Panc1 (cell line): ENCODE measurements around the gene PPFIA1.

Source experiments
- CTCF ChIP-seq: fragments of 450-650 bp; IDR thresholded peaks from 2 replicates; pipeline ENCODE4 v1.5.1; 2017; ENCODE audit warnings: mild to moderate bottlenecking
- POLR2AphosphoS5 ChIP-seq: IDR thresholded peaks from 2 replicates; pipeline ENCODE4 v1.6.1; 2012; ENCODE audit warnings: mild to moderate bottlenecking, low read depth, low read length, moderate library complexity
- REST ChIP-seq, 2 experiments: IDR thresholded peaks; 2 replicates each; pipeline ENCODE4 v1.6.1; 2011 to 2012; ENCODE audit warnings: low read depth in 2 of 2, control low read depth in 1 of 2, low read length in 1 of 2, mild to moderate bottlenecking in 1 of 2, moderate library complexity in 1 of 2; ENCODE audit not compliant: insufficient read depth in 1 of 2
- SIN3A ChIP-seq: IDR thresholded peaks from 2 replicates; pipeline ENCODE4 v1.6.1; 2012; ENCODE audit warnings: low read depth, mild to moderate bottlenecking, low read length, moderate library complexity, borderline replicate concordance; ENCODE audit not compliant: insufficient read depth

- TF ChIP-seq CTCF = no peak
- TF ChIP-seq SIN3A = no peak
- no peak for TF ChIP-seq REST (IDR thresholded peaks at IDR 0.05; ENCODE audit: insufficient read depth in 1 of 2, low read depth in 2 of 2, low read length in 1 of 2)
- no peak for TF ChIP-seq POLR2AphosphoS5
These were observed 138.9 kb downstream of the PPFIA1 start for GRCh38 chr11:70409437-70409836.
